GM12873 (cell line): ENCODE results near the gene SKAP1.

Experiments
- TF ChIP-seq, protein P1 (sequence below): IDR thresholded peaks from 2 replicates; pipeline ENCODE4 v1.5.1; 2012; ENCODE audit warnings: low read depth, mild to moderate bottlenecking, moderate library complexity, low read length, control low read depth; ENCODE audit not compliant: insufficient read depth; ENCODE audit errors: missing control alignments

SKAP1 gene

DNA sequence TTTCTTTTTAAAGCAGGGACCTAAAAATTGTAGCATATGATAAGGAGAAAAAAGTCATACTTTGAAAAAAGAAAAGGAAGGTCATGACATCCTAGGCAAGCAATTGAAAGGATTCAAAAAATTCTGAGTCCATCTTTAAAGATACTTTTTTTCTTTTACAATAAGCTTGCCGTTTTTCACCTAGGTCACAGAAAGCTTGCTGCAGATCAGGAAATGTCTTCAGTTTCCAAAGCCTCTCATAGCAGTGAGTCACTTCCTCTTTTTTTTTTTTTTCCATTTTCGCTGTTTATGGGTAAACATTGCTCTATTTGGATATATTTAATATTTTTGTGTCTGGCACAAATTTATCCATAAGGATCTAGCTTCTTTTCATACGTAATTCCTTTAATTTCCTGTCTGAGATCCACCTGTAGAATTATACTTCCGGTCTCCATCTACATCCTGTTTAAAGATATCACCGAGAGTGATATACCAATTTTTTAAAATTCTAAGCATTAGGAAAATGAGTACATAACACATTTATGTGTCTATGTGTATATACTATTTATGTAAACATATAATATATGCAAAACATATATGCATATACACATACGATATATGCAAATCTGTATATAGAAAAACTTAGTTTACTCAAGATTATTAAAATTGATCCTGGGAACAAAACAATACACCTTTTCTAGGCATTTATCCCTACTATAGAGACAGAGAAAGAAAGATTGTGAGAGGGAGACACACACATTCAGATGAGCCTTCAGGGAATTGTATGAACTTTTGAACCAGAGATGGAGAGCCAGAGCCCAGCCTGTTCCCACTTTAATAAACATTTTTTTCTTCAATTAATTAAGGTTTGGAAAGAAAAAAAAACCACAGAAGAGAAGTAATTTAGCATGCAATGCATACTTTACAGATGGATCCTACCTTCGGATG lies 134.4 kb downstream of the SKAP1 start:
- TF ChIP-seq, protein P1, sequence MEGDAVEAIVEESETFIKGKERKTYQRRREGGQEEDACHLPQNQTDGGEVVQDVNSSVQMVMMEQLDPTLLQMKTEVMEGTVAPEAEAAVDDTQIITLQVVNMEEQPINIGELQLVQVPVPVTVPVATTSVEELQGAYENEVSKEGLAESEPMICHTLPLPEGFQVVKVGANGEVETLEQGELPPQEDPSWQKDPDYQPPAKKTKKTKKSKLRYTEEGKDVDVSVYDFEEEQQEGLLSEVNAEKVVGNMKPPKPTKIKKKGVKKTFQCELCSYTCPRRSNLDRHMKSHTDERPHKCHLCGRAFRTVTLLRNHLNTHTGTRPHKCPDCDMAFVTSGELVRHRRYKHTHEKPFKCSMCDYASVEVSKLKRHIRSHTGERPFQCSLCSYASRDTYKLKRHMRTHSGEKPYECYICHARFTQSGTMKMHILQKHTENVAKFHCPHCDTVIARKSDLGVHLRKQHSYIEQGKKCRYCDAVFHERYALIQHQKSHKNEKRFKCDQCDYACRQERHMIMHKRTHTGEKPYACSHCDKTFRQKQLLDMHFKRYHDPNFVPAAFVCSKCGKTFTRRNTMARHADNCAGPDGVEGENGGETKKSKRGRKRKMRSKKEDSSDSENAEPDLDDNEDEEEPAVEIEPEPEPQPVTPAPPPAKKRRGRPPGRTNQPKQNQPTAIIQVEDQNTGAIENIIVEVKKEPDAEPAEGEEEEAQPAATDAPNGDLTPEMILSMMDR = no peak

DNA sequence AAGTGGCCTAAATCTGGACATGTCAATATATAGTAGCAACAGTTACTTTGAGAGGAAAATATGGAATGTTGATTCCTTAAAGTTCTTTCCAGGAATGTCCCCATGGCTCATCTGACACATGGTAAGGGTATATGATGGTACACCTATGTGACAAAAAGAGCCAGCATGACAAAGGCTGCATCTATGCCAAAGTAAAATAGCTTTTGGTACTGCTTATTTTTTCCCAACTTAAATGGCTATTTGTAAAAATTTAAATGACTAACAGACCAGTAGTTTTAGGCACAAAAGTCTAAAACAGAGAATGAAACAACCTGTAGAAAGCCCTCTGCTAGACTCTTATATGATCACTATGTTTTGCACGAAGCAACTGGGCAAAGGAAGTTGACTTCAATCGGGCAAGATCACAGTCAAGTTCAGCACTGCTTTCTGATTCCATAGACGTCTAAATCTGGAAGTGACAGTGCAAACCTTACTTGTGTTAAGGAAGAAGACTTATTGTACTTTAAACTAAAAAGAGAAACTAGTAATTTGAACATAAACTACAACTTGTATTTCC lies 135.1 kb downstream of the SKAP1 start:
- TF ChIP-seq, protein P1 = no peak

GRCh38 chr17:48294020-48294805 lies 135.8 kb downstream of the SKAP1 start:
- TF ChIP-seq, protein P1 = no peak

GRCh38 chr17:48293319-48294019 lies 136.5 kb downstream of the SKAP1 start:
- TF ChIP-seq, protein P1 = no peak

GRCh38 chr17:48290378-48290777 lies 139.6 kb downstream of the SKAP1 start:
- TF ChIP-seq, protein P1 = no peak

DNA sequence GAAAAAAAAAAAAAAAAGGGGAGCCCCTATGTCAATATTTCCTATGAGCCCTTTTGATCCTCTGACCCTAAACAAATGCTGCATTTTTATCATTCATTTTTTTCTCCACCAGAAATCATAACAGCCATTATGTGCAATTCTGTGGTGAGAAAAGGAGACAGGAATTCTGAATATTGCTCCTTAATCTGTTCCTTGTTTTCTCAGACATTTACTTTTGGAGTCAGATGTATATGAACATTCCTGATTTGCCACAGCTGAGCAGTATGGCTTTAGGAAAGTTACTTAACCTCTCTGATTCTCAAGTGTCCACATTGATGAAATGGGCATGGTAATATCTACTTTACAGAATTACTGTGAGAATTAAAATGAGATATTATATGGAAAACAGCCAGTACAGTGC lies 144.4 kb downstream of the SKAP1 start:
- TF ChIP-seq, protein P1 = no peak
